IMR-90 (cell line): ENCODE data around the gene RNF103. TPM values are rescaled to one million over a fixed set of nuclear protein-coding genes. Genes with fewer than 3 reads are reported as not detected.

Experiments used
- ATAC-seq: fragments of 200-7000 bp; cut with Tn5 transposase; 2 replicates; pipeline ENCODE4 v1.9.1; 2020; ENCODE audit warnings: low read depth, mild to moderate bottlenecking, moderate library complexity
- BruUV-seq: library from RNA; stranded (reverse); fragments of 400-500 nt; replicated peaks from 2 replicates; lab custom pipeline; 2021; lab: Mats Ljungman, UMichigan
- CTCF ChIA-PET: fragments of 300-600 bp; formaldehyde crosslinking; extraction: SDS; loops from one replicate; lab custom pipeline; 2021; ENCODE audit warnings: antibody characterized with exemption; lab: Yijun Ruan, JAX
- POLR2A ChIA-PET: fragments of 300-600 bp; sonication (Branson Sonifier 250); formaldehyde crosslinking; loops from one replicate; lab custom pipeline; 2022; ENCODE audit warnings: antibody characterized with exemption; ENCODE audit not compliant: unreplicated experiment; lab: Charles Lee
- DNase-seq: peaks from one replicate; pipeline ENCODE4 v3.0.0; 2013
- H2AFZ ChIP-seq: replicated peaks from 2 replicates; pipeline ENCODE3; 2013; ENCODE audit warnings: low read length, mild to moderate bottlenecking; ENCODE audit not compliant: poor library complexity
- H2AK5ac ChIP-seq: 2 replicates; pipeline ENCODE4 v1.6.1; 2013; ENCODE audit warnings: low read depth, low read length, inconsistent platforms
- H2AK9ac ChIP-seq: replicated peaks from 2 replicates; pipeline ENCODE3; 2013; ENCODE audit warnings: mild to moderate bottlenecking, low read depth, low read length, moderate library complexity; ENCODE audit not compliant: poor library complexity
- H2BK120ac ChIP-seq: 2 replicates; pipeline ENCODE4 v1.6.1; 2013; ENCODE audit warnings: low read depth, low read length, inconsistent platforms
- H2BK15ac ChIP-seq: 3 replicates; pipeline ENCODE4 v1.6.1; 2013; ENCODE audit warnings: low read depth, low read length, inconsistent platforms
- H2BK20ac ChIP-seq: 2 replicates; pipeline ENCODE4 v1.6.1; 2013; ENCODE audit warnings: low read depth, mild to moderate bottlenecking, inconsistent platforms, low read length, moderate library complexity
- H2BK5ac ChIP-seq: 2 replicates; pipeline ENCODE4 v1.6.1; 2013; ENCODE audit warnings: mild to moderate bottlenecking, low read depth, low read length, inconsistent platforms; ENCODE audit not compliant: poor library complexity, severe bottlenecking
- H3K14ac ChIP-seq: replicated peaks from 2 replicates; pipeline ENCODE4 v1.6.1; 2013; ENCODE audit warnings: low read depth, low read length, inconsistent platforms
- H3K18ac ChIP-seq: 2 replicates; pipeline ENCODE4 v1.6.1; 2013; ENCODE audit warnings: low read depth, low read length, control low read depth
- H3K23ac ChIP-seq: 2 replicates; pipeline ENCODE4 v1.6.1; 2013; ENCODE audit warnings: low read depth, low read length, inconsistent platforms
- H3K27ac ChIP-seq: 2 replicates; pipeline ENCODE4 v1.5.1; 2013; ENCODE audit warnings: mild to moderate bottlenecking, control low read depth, low read length; ENCODE audit not compliant: insufficient read depth
- H3K27me3 ChIP-seq: 2 replicates; pipeline ENCODE4 v1.6.1; 2013; ENCODE audit warnings: low read length; ENCODE audit not compliant: control insufficient read depth, insufficient read depth
- H3K36me3 ChIP-seq: 2 replicates; pipeline ENCODE4 v1.6.1; 2013; ENCODE audit warnings: low read length, mixed read lengths; ENCODE audit not compliant: control insufficient read depth, insufficient read depth
- H3K4ac ChIP-seq: 2 replicates; pipeline ENCODE4 v1.6.1; 2013; ENCODE audit warnings: low read depth, low read length, inconsistent platforms
- H3K4me1 ChIP-seq: 2 replicates; pipeline ENCODE4 v1.6.1; 2013; ENCODE audit warnings: low read length, mixed read lengths; ENCODE audit not compliant: control insufficient read depth, insufficient read depth
- H3K4me2 ChIP-seq: 2 replicates; pipeline ENCODE4 v1.6.1; 2013; ENCODE audit warnings: low read depth, mild to moderate bottlenecking, control low read depth, low read length, moderate library complexity
- H3K4me3 ChIP-seq: 2 replicates; pipeline ENCODE4 v1.5.1; 2013; ENCODE audit warnings: low read depth, mild to moderate bottlenecking, control low read depth, low read length, moderate library complexity; ENCODE audit not compliant: insufficient read depth
- H3K56ac ChIP-seq: 2 replicates; pipeline ENCODE4 v1.6.1; 2013; ENCODE audit warnings: low read length, inconsistent platforms; ENCODE audit not compliant: insufficient read depth; ENCODE audit errors: extremely low read depth
- H3K79me1 ChIP-seq, 2 experiments: 2 replicates each; pipeline ENCODE4 v1.6.1; 2013; ENCODE audit warnings: low read length in 2 of 2, inconsistent platforms in 1 of 2, low read depth in 1 of 2
- H3K9ac ChIP-seq: 2 replicates; pipeline ENCODE4 v1.6.1; 2013; ENCODE audit warnings: low read depth, low read length, control low read depth
- H3K9me1 ChIP-seq: 2 replicates; pipeline ENCODE4 v1.6.1; 2013; ENCODE audit warnings: low read length, inconsistent platforms; ENCODE audit not compliant: insufficient read depth
- H3K9me3 ChIP-seq: 2 replicates; pipeline ENCODE4 v1.6.1; 2013; ENCODE audit warnings: low read length; ENCODE audit not compliant: control insufficient read depth, insufficient read depth
- H4K20me1 ChIP-seq: 2 replicates; pipeline ENCODE4 v1.6.1; 2013; ENCODE audit warnings: low read length, inconsistent platforms; ENCODE audit not compliant: insufficient read depth
- H4K5ac ChIP-seq: 2 replicates; pipeline ENCODE4 v1.6.1; 2013; ENCODE audit warnings: mild to moderate bottlenecking, low read depth, low read length, control low read depth
- H4K8ac ChIP-seq, 2 experiments: 2 replicates each; pipeline ENCODE4 v1.6.1; 2013; ENCODE audit warnings: low read depth in 2 of 2, low read length in 2 of 2, control low read depth in 1 of 2, inconsistent platforms in 1 of 2
- H4K91ac ChIP-seq: 2 replicates; pipeline ENCODE4 v1.6.1; 2013; ENCODE audit warnings: low read depth, low read length, inconsistent platforms; ENCODE audit not compliant: insufficient read depth
- BHLHE40 ChIP-seq: fragments of 150-350 bp; IDR thresholded peaks from 2 replicates; pipeline ENCODE4 v1.6.1; 2016; ENCODE audit warnings: mild to moderate bottlenecking, low read depth, low read length
- CEBPB ChIP-seq: IDR thresholded peaks from 2 replicates; pipeline ENCODE4 v1.6.1; 2012; ENCODE audit warnings: low read depth, low read length, improper control_type of control experiment
- CHD1 ChIP-seq: IDR thresholded peaks from 2 replicates; pipeline ENCODE4 v1.6.1; 2012; ENCODE audit warnings: low read depth, low read length, improper control_type of control experiment
- CTCF ChIP-seq: conservative IDR thresholded peaks from 2 replicates; pipeline ENCODE4 v1.5.1; 2012; ENCODE audit warnings: mild to moderate bottlenecking, low read depth, low read length, improper control_type of control experiment
- ELK1 ChIP-seq: fragments of 150-350 bp; IDR thresholded peaks from 2 replicates; pipeline ENCODE4 v1.6.1; 2016; ENCODE audit warnings: low read depth, mild to moderate bottlenecking, low read length, moderate library complexity, borderline replicate concordance
- FOS ChIP-seq: fragments of 150-350 bp; IDR thresholded peaks from 2 replicates; pipeline ENCODE4 v1.6.1; 2016; ENCODE audit warnings: low read depth, low read length
- MAFK ChIP-seq: IDR thresholded peaks from 2 replicates; pipeline ENCODE4 v1.6.1; 2012; ENCODE audit warnings: low read depth, low read length, improper control_type of control experiment
- MAZ ChIP-seq: IDR thresholded peaks from 2 replicates; pipeline ENCODE4 v1.6.1; 2012; ENCODE audit warnings: low read depth, mild to moderate bottlenecking, low read length, improper control_type of control experiment, moderate library complexity, borderline replicate concordance
- MXI1 ChIP-seq: IDR thresholded peaks from 2 replicates; pipeline ENCODE4 v1.6.1; 2012; ENCODE audit warnings: low read depth, mild to moderate bottlenecking, low read length, moderate library complexity, borderline replicate concordance
- NFE2L2 ChIP-seq: fragments of 150-350 bp; IDR thresholded peaks from 2 replicates; pipeline ENCODE4 v1.6.1; 2016; ENCODE audit warnings: low read depth, mild to moderate bottlenecking, low read length
- POLR2A ChIP-seq: IDR thresholded peaks from 2 replicates; pipeline ENCODE4 v1.6.1; 2012; ENCODE audit warnings: mild to moderate bottlenecking, low read depth, low read length
- RAD21 ChIP-seq: IDR thresholded peaks from 2 replicates; pipeline ENCODE4 v1.6.1; 2012; ENCODE audit warnings: low read length, improper control_type of control experiment
- RCOR1 ChIP-seq: IDR thresholded peaks from 2 replicates; pipeline ENCODE4 v1.6.1; 2012; ENCODE audit warnings: mild to moderate bottlenecking, low read length, improper control_type of control experiment; ENCODE audit not compliant: insufficient replicate concordance
- RFX5 ChIP-seq: IDR thresholded peaks from 2 replicates; pipeline ENCODE4 v1.8.0; 2012; ENCODE audit warnings: low read depth, mild to moderate bottlenecking, low read length, moderate library complexity
- SMC3 ChIP-seq: fragments of 150-350 bp; IDR thresholded peaks from 2 replicates; pipeline ENCODE4 v1.6.1; 2016; ENCODE audit warnings: low read depth, mild to moderate bottlenecking, antibody characterized with exemption, low read length, moderate library complexity
- USF2 ChIP-seq: fragments of 150-350 bp; IDR thresholded peaks from 2 replicates; pipeline ENCODE4 v1.6.1; 2017; ENCODE audit warnings: mild to moderate bottlenecking, antibody characterized with exemption, low read length, low read depth
- WGBS, 2 experiments: methylation state at CpG; one replicate each; pipeline versions ENCODE4 v1.1.5 to v1.1.7; 2013; ENCODE audit warnings: missing lambda C conversion rate in 2 of 2; ENCODE audit not compliant: insufficient read length in 1 of 2; ENCODE audit errors: extremely low coverage in 2 of 2; 5-methylcytosine and 5-hydroxymethylcytosine counted together
- dilution Hi-C: fragments of 300-500 bp; cut with HindIII; formaldehyde crosslinking; loops from one replicate; pipeline ENCODE4 v1.14.3; 2018; ENCODE audit warnings: low sequenced_read_pairs; ENCODE audit not compliant: unreplicated experiment
- in situ Hi-C: fragments of 300-500 bp; cut with MboI; formaldehyde crosslinking; loops from 3 replicates; pipeline ENCODE4 v1.14.3; 2019; ENCODE audit warnings: low sequenced_read_pairs, inconsistent platforms, mixed read lengths
- intact Hi-C: fragments of 100-400 bp; cut with micrococcal nuclease; formaldehyde crosslinking; loops from 2 replicates; pipeline ENCODE4 v1.10.0; 2022
- polyA plus RNA-seq, 3 experiments: library from polyadenylated mRNA; depleted of rRNA; stranded (reverse); fragments of >200 nt; gene quantifications; 2 replicates each; pipeline ENCODE4 v1.2.3, GENCODE V29; 2012; ENCODE audit warnings: low replicate concordance in 1 of 3
- total RNA-seq: library from RNA; depleted of rRNA; stranded (reverse); fragments of >200 nt; gene quantifications from 2 replicates; pipeline ENCODE4 v1.2.3, GENCODE V29; 2012

RNF103 gene
- total and polyA plus RNA-seq, 2 of the 4 experiments (the other 2 are of a cell fraction): 5.6 to 7.2 TPM

GRCh38 chr2:86672027-86672545, 48.4 kb upstream of the RNF103 start:
- Histone ChIP-seq H2AK9ac (no peak overlapping the region), H2BK5ac (no peak overlapping the region), H3K4me2 (no peak overlapping the region), H2BK120ac (no peak overlapping the region), H3K9me3 (no peaks in the 10 kb centered on the region), H3K18ac (no peak overlapping the region), H3K23ac (no peak overlapping the region), H2AFZ (no peak overlapping the region), H4K20me1 (no peaks in the 10 kb centered on the region), H3K27ac (no peak overlapping the region), H3K79me1 (no peaks in the 10 kb centered on the region), H3K9me1 (no peaks in the 10 kb centered on the region), H4K91ac (no peak overlapping the region), H2AK5ac (no peak overlapping the region), H3K4me3 (no peak overlapping the region), H4K8ac (no peak overlapping the region), H3K14ac (no peak overlapping the region), H3K4me1 (no peaks in the 10 kb centered on the region), H2BK15ac (no peak overlapping the region), H3K4ac (no peak overlapping the region), H3K9ac (no peak overlapping the region), H4K5ac (no peak overlapping the region), H3K27me3 (peaks cover 2% of the 10 kb centered on the region; the same call in 1 of the 2 replicates), H3K56ac (no peak overlapping the region), H3K36me3 (no peaks in the 10 kb centered on the region), H2BK20ac (no peak overlapping the region)
- dilution Hi-C loops: no loop called here
- ATAC-seq: no peak
- DNase-seq: no peak
- CTCF ChIA-PET: no interaction called here
- intact Hi-C loops: no loop called here
- no CpG with 5 or more reads among the region's 3 CpGs for WGBS, 2 experiments
- POLR2A ChIA-PET: no interaction called here
- no peak for TF ChIP-seq MAZ
- TF ChIP-seq USF2: no peak
- TF ChIP-seq ELK1: no peak
- no peak for TF ChIP-seq RFX5
- no peak for TF ChIP-seq MAFK
- no peak for TF ChIP-seq RAD21
- no peak for TF ChIP-seq FOS
- TF ChIP-seq RCOR1: no peak
- TF ChIP-seq CTCF: no peak
- TF ChIP-seq SMC3: no peak
- no peak for TF ChIP-seq MXI1
- no peak for TF ChIP-seq POLR2A
- TF ChIP-seq NFE2L2: no peak
- TF ChIP-seq CEBPB: no peak
- TF ChIP-seq BHLHE40: no peak
- no peak for TF ChIP-seq CHD1
- in situ Hi-C loops: no loop called here
- BruUV-seq: no TSS peak
